Measurements from ENCODE around the gene RAB9A.
A peak's percentile ranks its signal among the peaks of the same experiment; 100 is the strongest.

Gene RAB9A

DNA sequence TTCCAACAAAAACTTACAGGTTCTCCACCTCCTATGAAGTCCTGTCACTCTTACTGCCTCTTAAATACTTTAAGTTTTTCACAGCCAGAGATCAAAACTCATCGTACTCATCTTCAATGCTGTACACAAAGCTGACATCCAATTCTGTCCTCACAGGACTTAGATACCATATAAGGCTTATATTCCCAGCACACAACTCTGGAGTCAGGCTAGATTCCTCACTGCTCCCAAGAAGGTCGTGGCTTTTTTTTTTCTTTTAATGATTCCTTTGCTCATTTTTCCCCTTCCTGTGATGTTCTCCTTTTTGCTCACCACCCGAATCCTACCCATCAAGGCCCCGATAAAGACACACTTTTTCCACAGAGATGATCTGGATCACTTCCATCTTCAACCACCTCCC, 44.6 kb downstream of the RAB9A start:
- Histone ChIP-seq H3K27me3 (ENCODE audit: insufficient read depth, low read depth, severe bottlenecking) (no peaks in the 10 kb centered on the region), H3K27ac (no peak overlapping the region), H3K4me3 (ENCODE audit: low read depth, low read length) (peak overlapping the region; percentile 79), H3K9me3 (ENCODE audit: severe bottlenecking) (no peaks in the 10 kb centered on the region), H3K36me3 (peaks cover 33% of the 10 kb centered on the region)
- no peak for TF ChIP-seq CTCF (IDR thresholded peaks at IDR 0.05; ENCODE audit: low read depth, low read length)
- DNase-seq, result no peak

- DNase-seq, result peak; percentile 97
- H3K4me3 ChIP-seq (ENCODE audit: low read depth, low read length), result peak within 1 kb of the TSS; percentile 79
- peak within 1 kb of the TSS; percentile 89 for H3K27ac ChIP-seq
- TF ChIP-seq CTCF (IDR thresholded peaks at IDR 0.05; ENCODE audit: low read depth, low read length), result no peak
- no peaks in the 10 kb centered on the region for H3K27me3 ChIP-seq (ENCODE audit: insufficient read depth, low read depth, severe bottlenecking)
- H3K36me3 ChIP-seq, result peaks cover 38% of the 10 kb centered on the region
- H3K9me3 ChIP-seq (ENCODE audit: severe bottlenecking), result no peaks in the 10 kb centered on the region
These were observed 45.6 kb downstream of the RAB9A start, which contains the start of the genes OFD1 and TRAPPC2 for GRCh38 chrX:13734278-13735172. Gene OFD1 (plus strand): TSS chrX:13734748. CDS start chrX:13735072, 324 bp downstream. Gene TRAPPC2 (minus strand): TSS chrX:13734620. CDS start chrX:13719963, 14,657 bp downstream.

GRCh38 chrX:13741695-13742094, 52.8 kb downstream of the RAB9A start:
- DNase-seq, result no peak
- Histone ChIP-seq H3K27me3 (ENCODE audit: insufficient read depth, low read depth, severe bottlenecking) (no peaks in the 10 kb centered on the region), H3K9me3 (ENCODE audit: severe bottlenecking) (no peaks in the 10 kb centered on the region), H3K36me3 (peaks cover 56% of the 10 kb centered on the region), H3K27ac (no peak overlapping the region), H3K4me3 (ENCODE audit: low read depth, low read length) (no peak overlapping the region)
- TF ChIP-seq CTCF (IDR thresholded peaks at IDR 0.05; ENCODE audit: low read depth, low read length), result no peak

GRCh38 chrX:13742397-13743176, 53.7 kb downstream of the RAB9A start:
- no peak for DNase-seq
- Histone ChIP-seq H3K27ac (no peak overlapping the region), H3K27me3 (ENCODE audit: insufficient read depth, low read depth, severe bottlenecking) (no peaks in the 10 kb centered on the region), H3K4me3 (ENCODE audit: low read depth, low read length) (no peak overlapping the region), H3K36me3 (peaks cover 59% of the 10 kb centered on the region), H3K9me3 (ENCODE audit: severe bottlenecking) (no peaks in the 10 kb centered on the region)
- TF ChIP-seq CTCF (IDR thresholded peaks at IDR 0.05; ENCODE audit: low read depth, low read length), result no peak

DNA sequence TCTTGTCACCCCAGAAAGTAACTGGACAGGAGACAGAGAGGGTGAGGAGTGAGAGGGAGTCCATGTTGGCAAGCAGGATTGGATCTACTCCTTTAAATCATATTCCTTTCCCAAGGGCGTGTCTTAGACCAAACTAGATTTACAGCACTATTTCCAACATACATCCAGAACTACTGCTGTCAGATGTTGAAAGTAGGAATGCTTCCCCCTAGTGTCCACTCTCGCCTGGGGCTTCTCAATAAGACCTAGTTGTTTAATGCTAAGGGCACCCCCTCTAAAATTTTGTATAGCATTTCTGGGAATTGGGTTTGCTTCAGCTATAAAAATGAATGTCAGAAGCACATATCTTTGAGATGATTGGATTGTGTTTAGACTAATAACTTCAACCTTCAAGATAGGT, 58.9 kb downstream of the RAB9A start:
- peak; percentile 41 for DNase-seq
- Histone ChIP-seq H3K36me3 (peaks cover 70% of the 10 kb centered on the region), H3K9me3 (ENCODE audit: severe bottlenecking) (no peaks in the 10 kb centered on the region), H3K27ac (no peak overlapping the region), H3K27me3 (ENCODE audit: insufficient read depth, low read depth, severe bottlenecking) (no peaks in the 10 kb centered on the region), H3K4me3 (ENCODE audit: low read depth, low read length) (no peak overlapping the region)
- TF ChIP-seq CTCF (IDR thresholded peaks at IDR 0.05; ENCODE audit: low read depth, low read length), result peak; percentile 55
